Natural killer cell (primary cell): Measurements from ENCODE around the gene USP10. TPM values are rescaled to one million over a fixed set of nuclear protein-coding genes. Genes with fewer than 3 reads are reported as not detected.

Source experiments
- ATAC-seq, 3 donors: fragments of 150-1000 bp in 2 of 3; fragments of 200-7000 bp in 1 of 3; cut with Tn5 transposase; 1 replicate in 1 of 3; 2 replicates in 2 of 3; pipeline ENCODE4 v1.10.0; 2021; ENCODE audit warnings: mild to moderate bottlenecking in 2 of 3, moderate library complexity in 2 of 3
- DNase-seq, 2 donors: peaks; one replicate each; pipeline versions ENCODE4 v3.0.0 to v3.0.0-alpha.2; 2013 to 2021; ENCODE audit warnings: mixed read lengths in 1 of 2
- H3K27ac ChIP-seq: one replicate; pipeline ENCODE4 v1.5.1; 2013; ENCODE audit warnings: mild to moderate bottlenecking, low read length
- H3K27me3 ChIP-seq: one replicate; pipeline ENCODE4 v1.6.1; 2013; ENCODE audit warnings: low read length; ENCODE audit not compliant: control insufficient read depth, insufficient read depth
- H3K36me3 ChIP-seq: one replicate; pipeline ENCODE4 v1.6.1; 2013; ENCODE audit warnings: low read length; ENCODE audit not compliant: control insufficient read depth, insufficient read depth
- H3K4me1 ChIP-seq: one replicate; pipeline ENCODE4 v1.6.1; 2013; ENCODE audit warnings: low read length; ENCODE audit not compliant: control insufficient read depth, insufficient read depth
- H3K4me3 ChIP-seq: one replicate; pipeline ENCODE4 v1.5.1; 2013; ENCODE audit warnings: low read length
- H3K9me3 ChIP-seq: one replicate; pipeline ENCODE4 v1.6.1; 2013; ENCODE audit warnings: low read length; ENCODE audit not compliant: control insufficient read depth, insufficient read depth
- H3K27ac Mint-ChIP-seq, 2 donors: one replicate each; pipeline ENCODE4 v1.8.0; 2022; ENCODE audit warnings: mild to moderate bottlenecking in 2 of 2, mixed read lengths in 2 of 2, moderate library complexity in 1 of 2
- H3K27me3 Mint-ChIP-seq, 2 donors: one replicate each; pipeline ENCODE4 v1.8.0; 2022; ENCODE audit warnings: low read depth in 2 of 2, mixed read lengths in 2 of 2
- H3K36me3 Mint-ChIP-seq: one replicate; pipeline ENCODE4 v1.8.0; 2022; ENCODE audit warnings: mixed read lengths
- H3K4me1 Mint-ChIP-seq, 2 donors: one replicate each; pipeline ENCODE4 v1.8.0; 2022; ENCODE audit warnings: mixed read lengths in 2 of 2
- H3K4me3 Mint-ChIP-seq: one replicate; pipeline ENCODE4 v1.8.0; 2022; ENCODE audit warnings: mild to moderate bottlenecking, moderate library complexity, mixed read lengths
- H3K9me3 Mint-ChIP-seq, 2 donors: one replicate each; pipeline ENCODE4 v1.8.0; 2022; ENCODE audit warnings: mixed read lengths in 2 of 2
- WGBS: methylation state at CpG from one replicate; pipeline ENCODE4 v1.1.7; 2013; ENCODE audit warnings: missing lambda C conversion rate; ENCODE audit not compliant: insufficient coverage; 5-methylcytosine and 5-hydroxymethylcytosine counted together
- intact Hi-C: fragments of 100-400 bp; cut with micrococcal nuclease; formaldehyde crosslinking; loops from one replicate; pipeline ENCODE4 v1.14.2; 2022
- total RNA-seq, 4 donors: library from RNA; stranded (reverse); fragments of 120-200 nt in 1 of 4; gene quantifications; one replicate each; pipeline versions ENCODE4 v1.2.3 to v1.2.4, GENCODE V29; 2013 to 2022
- TF ChIP-seq, protein P1 (sequence below): fragments of 200-600 bp; IDR thresholded peaks from one replicate; pipeline ENCODE4 v1.8.0; 2022; ENCODE audit warnings: antibody characterized with exemption

Gene USP10
- total RNA-seq, 3 donors from 2014 or later (not counting 1 experiment from before 2014, with no cell fraction given) = 78.4 to 103 (median 100) TPM

DNA sequence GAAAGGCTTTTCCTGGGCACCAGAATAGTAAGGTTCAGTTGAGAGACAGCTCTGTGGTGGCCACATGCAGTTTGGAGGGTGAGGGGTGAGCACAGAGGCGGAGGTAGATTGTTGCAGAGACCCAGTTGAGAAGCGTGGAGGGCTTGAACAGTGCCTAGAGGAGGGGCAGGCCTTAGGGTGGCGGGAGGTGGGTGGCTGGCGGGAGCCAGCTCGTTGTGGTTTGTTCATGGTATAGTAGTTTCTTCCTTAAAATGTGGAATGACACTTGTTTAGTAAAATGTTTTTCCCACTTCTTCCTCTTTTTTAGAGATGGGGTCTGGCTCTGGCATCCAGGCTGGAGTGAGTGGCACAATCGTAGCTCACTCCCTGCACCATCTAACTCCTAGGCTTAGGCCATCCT lies 14.2 kb downstream of the USP10 start:
- Mint-ChIP-seq H3K27me3 (no peaks in the 10 kb centered on the region), H3K4me3 (no peak overlapping the region), H3K27ac (peak overlapping the region in 1 of 2 donors; percentile 9), H3K9me3 (no peaks in the 10 kb centered on the region), H3K4me1 (peaks cover 67 to 81% of the 10 kb centered on the region in 2 donors), H3K36me3 (no peaks in the 10 kb centered on the region)
- Histone ChIP-seq H3K4me3 (no peak overlapping the region), H3K4me1 (peaks cover 16% of the 10 kb centered on the region), H3K36me3 (no peaks in the 10 kb centered on the region), H3K27me3 (no peaks in the 10 kb centered on the region), H3K9me3 (no peaks in the 10 kb centered on the region), H3K27ac (no peak overlapping the region)
- DNase-seq (no peak), ATAC-seq (peak in 1 of 3 donors; percentile 26)
- WGBS = 52% methylated on average over 6 of the region's 6 CpGs
- TF ChIP-seq, protein P1, sequence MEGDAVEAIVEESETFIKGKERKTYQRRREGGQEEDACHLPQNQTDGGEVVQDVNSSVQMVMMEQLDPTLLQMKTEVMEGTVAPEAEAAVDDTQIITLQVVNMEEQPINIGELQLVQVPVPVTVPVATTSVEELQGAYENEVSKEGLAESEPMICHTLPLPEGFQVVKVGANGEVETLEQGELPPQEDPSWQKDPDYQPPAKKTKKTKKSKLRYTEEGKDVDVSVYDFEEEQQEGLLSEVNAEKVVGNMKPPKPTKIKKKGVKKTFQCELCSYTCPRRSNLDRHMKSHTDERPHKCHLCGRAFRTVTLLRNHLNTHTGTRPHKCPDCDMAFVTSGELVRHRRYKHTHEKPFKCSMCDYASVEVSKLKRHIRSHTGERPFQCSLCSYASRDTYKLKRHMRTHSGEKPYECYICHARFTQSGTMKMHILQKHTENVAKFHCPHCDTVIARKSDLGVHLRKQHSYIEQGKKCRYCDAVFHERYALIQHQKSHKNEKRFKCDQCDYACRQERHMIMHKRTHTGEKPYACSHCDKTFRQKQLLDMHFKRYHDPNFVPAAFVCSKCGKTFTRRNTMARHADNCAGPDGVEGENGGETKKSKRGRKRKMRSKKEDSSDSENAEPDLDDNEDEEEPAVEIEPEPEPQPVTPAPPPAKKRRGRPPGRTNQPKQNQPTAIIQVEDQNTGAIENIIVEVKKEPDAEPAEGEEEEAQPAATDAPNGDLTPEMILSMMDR = no peak
- intact Hi-C loops = no loop called here

DNA sequence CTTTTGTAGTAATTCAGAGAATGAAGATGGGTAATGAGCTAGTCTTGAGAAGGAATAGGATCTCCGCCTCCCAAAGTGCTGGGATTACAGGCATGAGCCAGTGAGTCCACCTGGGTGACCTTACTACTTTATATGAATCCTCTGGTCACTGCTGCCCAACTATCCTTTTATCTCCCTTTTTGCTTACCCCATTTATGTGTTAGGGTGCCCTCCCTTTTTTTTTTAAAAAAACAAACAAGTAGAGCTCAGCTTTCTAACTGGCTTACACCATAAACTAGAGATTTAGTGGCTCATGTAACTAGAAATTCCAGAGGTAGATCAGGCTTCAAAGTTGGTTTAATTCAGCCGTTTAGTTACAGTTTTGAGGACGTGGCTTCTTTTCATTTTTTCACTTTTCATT lies 15.6 kb downstream of the USP10 start:
- H3K9me3 Mint-ChIP-seq = no peaks in the 10 kb centered on the region
- WGBS = 68% methylated on average over 3 of the region's 3 CpGs
- peaks cover 4% of the 10 kb centered on the region for H3K36me3 ChIP-seq

DNA sequence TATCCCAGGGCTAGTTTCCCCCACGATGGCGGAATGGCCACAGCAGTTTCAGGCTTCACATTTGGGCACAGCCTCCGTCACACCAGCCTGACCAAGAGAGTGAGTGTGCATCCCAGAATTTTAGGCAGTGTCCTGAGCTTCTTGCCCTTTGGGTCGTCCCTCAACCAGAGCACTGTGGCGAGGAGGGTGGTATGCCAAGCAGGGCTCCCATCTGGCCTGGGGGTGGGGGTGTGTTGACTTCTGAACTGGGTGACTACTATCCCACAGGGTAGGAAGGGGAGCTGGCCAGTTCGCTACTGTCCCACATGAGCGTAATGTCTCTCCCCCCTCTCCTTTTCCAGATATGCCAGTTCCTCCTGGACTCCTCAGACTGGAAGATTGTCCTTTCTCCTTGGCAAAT lies 16.1 kb downstream of the USP10 start:
- no peak overlapping the region for H3K4me3 Mint-ChIP-seq
- H3K27ac Mint-ChIP-seq = no peak overlapping the region
- ATAC-seq (no peak), DNase-seq (no peak)
- intact Hi-C loops = no loop called here
- H3K36me3 Mint-ChIP-seq = no peaks in the 10 kb centered on the region
- no peaks in the 10 kb centered on the region for H3K27me3 Mint-ChIP-seq
- no peak overlapping the region for H3K27ac ChIP-seq
- H3K4me1 Mint-ChIP-seq = peaks cover 63 to 77% of the 10 kb centered on the region in 2 donors
- H3K9me3 ChIP-seq = no peaks in the 10 kb centered on the region
- no peaks in the 10 kb centered on the region for H3K27me3 ChIP-seq
- H3K36me3 ChIP-seq = peaks cover 4% of the 10 kb centered on the region
- peaks cover 21% of the 10 kb centered on the region for H3K4me1 ChIP-seq
- no peak overlapping the region for H3K4me3 ChIP-seq
- 98% methylated on average over 7 of the region's 7 CpGs for WGBS
- TF ChIP-seq, protein P1 = no peak
- H3K9me3 Mint-ChIP-seq = no peaks in the 10 kb centered on the region

More for the DNA sequence above, 15.6 kb downstream of the USP10 start:
- DNase-seq (no peak), ATAC-seq (no peak)
- H3K4me3 Mint-ChIP-seq = no peak overlapping the region
- TF ChIP-seq, protein P1 = no peak
- H3K4me3 ChIP-seq = no peak overlapping the region
- H3K27ac ChIP-seq = no peak overlapping the region
- H3K27ac Mint-ChIP-seq = no peak overlapping the region
- H3K9me3 ChIP-seq = no peaks in the 10 kb centered on the region
- no peaks in the 10 kb centered on the region for H3K36me3 Mint-ChIP-seq
- peaks cover 21% of the 10 kb centered on the region for H3K4me1 ChIP-seq
- peaks cover 67 to 81% of the 10 kb centered on the region in 2 donors for H3K4me1 Mint-ChIP-seq
- no peaks in the 10 kb centered on the region for H3K27me3 ChIP-seq
- intact Hi-C loops = no loop called here
- H3K27me3 Mint-ChIP-seq = no peaks in the 10 kb centered on the region

DNA sequence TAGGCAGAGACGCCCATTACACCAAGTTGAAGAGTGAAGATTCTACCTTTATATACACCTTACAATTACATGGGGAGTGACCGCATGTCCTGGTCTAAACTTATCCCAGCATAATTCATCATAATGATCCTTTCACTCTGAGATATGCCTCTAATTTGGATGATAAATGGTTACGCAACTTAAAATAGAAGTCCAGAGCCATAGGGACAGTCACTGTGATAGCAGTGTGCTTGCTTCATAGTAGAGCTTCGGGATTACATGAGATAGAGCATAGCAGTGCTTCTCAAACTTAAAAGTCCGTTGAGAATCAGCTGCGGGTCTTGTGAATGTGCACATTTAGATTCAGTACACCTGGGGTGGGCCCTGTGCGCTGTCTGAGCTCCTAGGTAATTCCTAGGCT lies 16.9 kb downstream of the USP10 start:
- H3K36me3 ChIP-seq = peaks cover 4% of the 10 kb centered on the region
- TF ChIP-seq, protein P1 = no peak
- no peaks in the 10 kb centered on the region for H3K36me3 Mint-ChIP-seq
- peaks cover 55 to 77% of the 10 kb centered on the region in 2 donors for H3K4me1 Mint-ChIP-seq
- no peaks in the 10 kb centered on the region for H3K9me3 Mint-ChIP-seq
- DNase-seq = no peak
- no peak overlapping the region for H3K4me3 ChIP-seq
- no peak for ATAC-seq
- no peak overlapping the region for H3K27ac ChIP-seq
- H3K27me3 Mint-ChIP-seq = no peaks in the 10 kb centered on the region
- H3K27me3 ChIP-seq = no peaks in the 10 kb centered on the region
- intact Hi-C loops = no loop called here
- no peaks in the 10 kb centered on the region for H3K9me3 ChIP-seq
- H3K4me3 Mint-ChIP-seq = no peak overlapping the region
- peaks cover 21% of the 10 kb centered on the region for H3K4me1 ChIP-seq
- H3K27ac Mint-ChIP-seq = peak overlapping the region in 1 of 2 donors; percentile 13
- WGBS = 91% methylated on average over 7 of the region's 7 CpGs
